GM12878 (cell line): ENCODE results near the gene PPP1R13B. TPM values are rescaled to one million over a fixed set of nuclear protein-coding genes. Genes with fewer than 3 reads are reported as not detected.

Experiments used
- ATAC-seq: fragments of 200-7000 bp; cut with Tn5 transposase; 3 replicates; pipeline ENCODE4 v1.9.1; 2020; ENCODE audit warnings: mild to moderate bottlenecking, moderate library complexity
- BruUV-seq: library from RNA; stranded (reverse); fragments of 400-500 nt; replicated peaks from 2 replicates; lab custom pipeline; 2021; lab: Mats Ljungman, UMichigan
- CTCF ChIA-PET: fragments of 300-600 bp; sonication (Branson Sonifier 250); formaldehyde crosslinking; extraction: SDS; loops from one replicate; lab custom pipeline; 2021; ENCODE audit warnings: inconsistent platforms; lab: Yijun Ruan, JAX
- POLR2A ChIA-PET: fragments of 350-600 bp; formaldehyde crosslinking; extraction: SDS; loops from one replicate; lab custom pipeline; 2021; ENCODE audit warnings: inconsistent platforms; lab: Charles Lee
- RAD21 ChIA-PET: fragments of 300-600 bp; sonication (Branson Sonifier 250); formaldehyde crosslinking; loops from one replicate; lab custom pipeline; 2023; ENCODE audit warnings: antibody characterized with exemption; ENCODE audit not compliant: unreplicated experiment; lab: Charles Lee
- SMC1A ChIA-PET: fragments of 300-600 bp; sonication (Branson Sonifier 250); formaldehyde crosslinking; loops from one replicate; lab custom pipeline; 2023; ENCODE audit not compliant: unreplicated experiment, uncharacterized antibody; lab: Charles Lee
- DNase-seq: peaks from one replicate; pipeline ENCODE4 v3.0.0-alpha.2; 2011; ENCODE audit warnings: low read depth, low spot score
- FAIRE-seq: peaks from 3 replicates; lab custom pipeline; 2011; peaks lifted over from hg19 to GRCh38; lab: Jason Lieb, UNC
- H2AFZ ChIP-seq: 2 replicates; pipeline ENCODE4 v1.6.0; 2011; ENCODE audit warnings: low read depth, low read length, control low read depth; ENCODE audit not compliant: control insufficient read depth
- H3K27ac ChIP-seq: 2 replicates; pipeline ENCODE4 v1.5.1; 2011; ENCODE audit warnings: control low read depth; ENCODE audit not compliant: control insufficient read depth, insufficient read depth
- H3K27me3 ChIP-seq, 2 experiments: replicated peaks in 1 of 2; 2 replicates each; pipeline versions ENCODE4 v1.6.0 to v1.6.1; 2011; ENCODE audit warnings: low read length in 1 of 2; ENCODE audit not compliant: control insufficient read depth in 2 of 2, insufficient read depth in 2 of 2
- H3K36me3 ChIP-seq, 2 experiments: 2 replicates each; pipeline ENCODE4 v1.5.1; 2011; ENCODE audit warnings: low read length in 1 of 2; ENCODE audit not compliant: control insufficient read depth in 2 of 2, insufficient read depth in 2 of 2
- H3K4me1 ChIP-seq: 2 replicates; pipeline ENCODE4 v1.6.1; 2011; ENCODE audit warnings: mild to moderate bottlenecking, low read length, moderate library complexity, mixed read lengths; ENCODE audit not compliant: control insufficient read depth, insufficient read depth
- H3K4me2 ChIP-seq: 2 replicates; pipeline ENCODE4 v1.6.0; 2011; ENCODE audit warnings: control low read depth; ENCODE audit not compliant: control insufficient read depth, insufficient read depth
- H3K4me3 ChIP-seq: fragments of 200-600 bp; sonication (generic); 2 replicates; pipeline ENCODE4 v1.5.1; 2016
- H3K79me2 ChIP-seq: 2 replicates; pipeline ENCODE4 v1.6.0; 2011; ENCODE audit warnings: low read length; ENCODE audit not compliant: control insufficient read depth, insufficient read depth
- H3K9ac ChIP-seq: 2 replicates; pipeline ENCODE4 v1.8.0; 2011; ENCODE audit warnings: low read length, control low read depth, mixed read lengths; ENCODE audit not compliant: control insufficient read depth, insufficient read depth
- H3K9me3 ChIP-seq: replicated peaks from 3 replicates; pipeline ENCODE4 v1.5.1; 2011; ENCODE audit warnings: mild to moderate bottlenecking, low read length; ENCODE audit not compliant: control insufficient read depth, insufficient read depth
- H4K20me1 ChIP-seq: 2 replicates; pipeline ENCODE4 v1.6.0; 2011; ENCODE audit not compliant: control insufficient read depth, insufficient read depth
- CBX3 ChIP-seq: fragments of 200-600 bp; sonication (generic); IDR thresholded peaks from 2 replicates; pipeline ENCODE4 v1.6.1; 2016; ENCODE audit warnings: low read depth, borderline replicate concordance
- CEBPZ ChIP-seq: fragments of 150-350 bp; IDR thresholded peaks from 2 replicates; pipeline ENCODE4 v1.6.1; 2016; ENCODE audit warnings: low read depth, low read length
- CHD2 ChIP-seq: IDR thresholded peaks from 2 replicates; pipeline ENCODE4 v1.6.1; 2011; ENCODE audit warnings: low read depth, low read length, improper control_type of control experiment, borderline replicate concordance
- CHD4 ChIP-seq: fragments of 200-600 bp; sonication (generic); IDR thresholded peaks from 2 replicates; pipeline ENCODE4 v1.6.1; 2016; ENCODE audit warnings: mild to moderate bottlenecking
- E2F8 ChIP-seq: fragments of 450-650 bp; IDR thresholded peaks from 2 replicates; pipeline ENCODE4 v1.6.1; 2018; ENCODE audit warnings: mild to moderate bottlenecking, low read depth, moderate library complexity; ENCODE audit not compliant: partially characterized antibody
- FOS ChIP-seq: IDR thresholded peaks from 3 replicates; pipeline ENCODE4 v1.6.1; 2011; ENCODE audit warnings: borderline replicate concordance; ENCODE audit not compliant: insufficient read length; ENCODE audit errors: extremely low read depth
- JUNB ChIP-seq: IDR thresholded peaks from 2 replicates; pipeline ENCODE4 v1.6.1; 2016; ENCODE audit warnings: antibody characterized with exemption, mild to moderate bottlenecking
- NFIC ChIP-seq: IDR thresholded peaks from 2 replicates; pipeline ENCODE4 v1.6.1; 2012; ENCODE audit warnings: low read depth, mild to moderate bottlenecking, inconsistent platforms, low read length, moderate library complexity
- POU2F2 ChIP-seq: IDR thresholded peaks from 3 replicates; pipeline ENCODE4 v1.6.1; 2011; ENCODE audit warnings: low read depth, mild to moderate bottlenecking, low read length, borderline replicate concordance
- RBBP5 ChIP-seq: fragments of 200-600 bp; sonication (generic); conservative IDR thresholded peaks from 2 replicates; pipeline ENCODE4 v1.6.1; 2016
- SIX5 ChIP-seq: IDR thresholded peaks from 2 replicates; pipeline ENCODE4 v1.6.1; 2011; ENCODE audit warnings: mild to moderate bottlenecking, low read depth, low read length, moderate library complexity; ENCODE audit not compliant: severe bottlenecking
- WGBS: methylation state at CpG from one replicate; pipeline ENCODE4 v1.1.6; 2016; ENCODE audit warnings: low lambda C conversion rate; ENCODE audit not compliant: insufficient replicate concordance, insufficient coverage; ENCODE audit errors: missing lambda C conversion rate; 5-methylcytosine and 5-hydroxymethylcytosine counted together
- in situ Hi-C: fragments of 300-500 bp; cut with MboI; formaldehyde crosslinking; loops from 9 replicates; pipeline ENCODE4 v1.14.3; 2018; ENCODE audit warnings: mixed read lengths
- intact Hi-C: fragments of 100-400 bp; cut with micrococcal nuclease; formaldehyde crosslinking; loops from one replicate; pipeline ENCODE4 v1.14.2; 2022; ENCODE audit not compliant: unreplicated experiment
- polyA plus RNA-seq, 11 experiments: library from polyadenylated mRNA; depleted of rRNA in 4 of 11; unstranded in 6 of 11; stranded (reverse) in 5 of 11; fragments of >200 nt; fragmentation: Nextera tagmentation in 4 of 11; fragmentation: Illumina TruSeq in 1 of 11; extraction: Ambion mirVana in 4 of 11; extraction: Trizol in 1 of 11; gene quantifications; 1 replicate in 1 of 11; 2 replicates in 10 of 11; pipeline versions ENCODE4 v1.2.1 to v1.2.3, GENCODE V29; 2011 to 2016; ENCODE audit warnings: inconsistent platforms in 2 of 11, missing spikeins in 2 of 11, low read depth in 1 of 11
- total RNA-seq, 4 experiments: library from RNA; depleted of rRNA in 3 of 4; stranded (reverse); fragments of >200 nt in 3 of 4; fragmentation: Illumina TruSeq in 1 of 4; extraction: Trizol in 1 of 4; gene quantifications; 2 replicates each; pipeline versions ENCODE4 v1.2.1 to v1.2.3, GENCODE V29; 2013 to 2021

Gene PPP1R13B
- total and polyA plus RNA-seq, 10 of the 15 experiments (the other 5 are each of a cell fraction or from before 2014, with no cell fraction given), result 0.16 to 8.1 (median 3.2) TPM

- ATAC-seq, result no peak
These were observed 102.0 kb downstream of the PPP1R13B start for GRCh38 chr14:103745424-103745823.

More at GRCh38 chr14:103745424-103745823, 102.0 kb downstream of the PPP1R13B start:
- TF ChIP-seq JUNB, result no peak
- no peak for TF ChIP-seq E2F8
- no peak for TF ChIP-seq CHD4
- TF ChIP-seq SIX5, result no peak
- TF ChIP-seq CHD2, result no peak
- no peak for TF ChIP-seq CEBPZ
- TF ChIP-seq CBX3, result no peak
- TF ChIP-seq NFIC, result no peak
- no peak for TF ChIP-seq RBBP5
- no peak for TF ChIP-seq FOS
- no peak for TF ChIP-seq POU2F2
- in situ Hi-C loops (no loop called here), intact Hi-C loops (no loop called here)
- Histone ChIP-seq H3K9ac (no peak overlapping the region), H2AFZ (no peak overlapping the region), H3K4me2 (no peak overlapping the region), H3K9me3 (no peaks in the 10 kb centered on the region), H3K36me3 (peaks cover 0 to 2% of the 10 kb centered on the region in 2 experiments; a peak in 2 of 4 replicates), H3K27me3 (no peaks in the 10 kb centered on the region), H3K27ac (no peak overlapping the region), H4K20me1 (no peaks in the 10 kb centered on the region), H3K79me2 (no peaks in the 10 kb centered on the region), H3K4me3 (no peak overlapping the region), H3K4me1 (no peaks in the 10 kb centered on the region)
- POLR2A ChIA-PET, result interaction anchor here (0.6 kb wide), 1 partner anchor 180 kb away, joined by 3 read pairs; no protein-coding TSS in a partner anchor
- RAD21 ChIA-PET, result no interaction called here
- BruUV-seq, result no TSS peak
- CTCF ChIA-PET, result no interaction called here
- no peak for FAIRE-seq
- SMC1A ChIA-PET, result no interaction called here
- no peak for DNase-seq
- 77% methylated on average over 5 of the region's 5 CpGs for WGBS
